Glomerular visceral epithelial cell (primary cell): Measurements from ENCODE around the gene PPP1R14D.
A peak's percentile ranks its signal among the peaks of the same experiment; 100 is the strongest.

Source experiments
- DNase-seq: peaks from one replicate; pipeline ENCODE4 v3.0.0-alpha.2; 2016; ENCODE audit errors: extremely low spot score

The PPP1R14D gene

DNA sequence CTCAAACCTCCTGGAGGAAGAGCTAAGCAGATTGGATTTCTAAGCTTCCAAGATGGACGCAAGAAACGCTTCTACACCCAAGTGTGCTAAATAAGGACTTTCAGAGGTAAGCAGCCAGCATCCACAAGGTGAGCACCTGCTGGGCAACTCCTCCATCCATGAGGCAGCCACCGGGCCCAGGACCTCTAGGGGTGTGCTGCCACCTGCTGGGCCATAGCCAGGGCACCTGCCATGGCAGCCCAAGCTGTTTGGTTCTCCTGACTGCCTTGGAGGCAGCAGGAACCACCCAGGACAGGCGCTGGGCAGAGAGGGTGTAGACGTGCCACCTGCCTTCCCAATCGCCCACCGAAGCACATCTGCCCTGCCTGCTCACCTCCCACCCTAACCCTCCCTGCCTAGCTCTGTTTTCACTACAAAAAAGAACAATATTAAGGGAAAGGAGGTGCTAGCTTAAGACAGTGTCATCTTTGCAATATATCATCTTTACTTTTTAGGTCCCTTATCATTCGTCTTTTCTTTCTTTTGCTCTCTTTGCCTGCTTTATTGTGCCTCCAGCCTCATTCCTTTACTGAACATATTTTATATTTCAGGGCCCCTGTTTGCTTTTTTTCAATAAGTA lies 45.8 kb downstream of the PPP1R14D start:
- peak; percentile 76 for DNase-seq

DNA sequence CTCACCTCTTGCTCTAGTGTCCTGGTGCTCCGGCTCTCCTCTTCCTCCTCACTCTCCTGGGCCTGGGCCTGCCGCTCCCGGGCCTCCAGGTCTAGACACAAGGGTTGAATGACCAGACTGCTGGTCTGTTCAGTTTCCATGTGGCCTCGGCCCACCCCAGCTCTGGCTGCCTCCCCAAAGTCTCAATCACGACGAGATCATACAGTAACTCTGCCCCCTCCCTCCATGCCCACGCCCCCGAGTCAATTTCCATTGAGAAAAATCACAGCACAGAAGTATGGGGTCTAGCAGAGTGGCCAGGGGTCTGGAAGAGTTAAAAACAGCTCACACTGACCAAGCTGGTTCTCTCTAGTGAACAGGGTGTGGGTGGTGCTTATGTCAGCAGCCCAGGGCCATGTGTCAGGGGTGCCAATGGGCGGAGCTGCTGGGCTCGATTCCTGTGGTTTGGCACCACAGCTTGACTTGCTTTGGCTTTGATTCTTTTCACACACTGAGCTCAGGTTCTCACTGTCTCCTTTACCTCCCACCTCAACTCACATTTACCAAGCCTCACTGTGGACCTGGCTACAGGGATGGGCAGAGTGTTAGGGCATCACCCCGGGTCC lies 51.9 kb downstream of the PPP1R14D start:
- DNase-seq: peak; percentile 89

DNA sequence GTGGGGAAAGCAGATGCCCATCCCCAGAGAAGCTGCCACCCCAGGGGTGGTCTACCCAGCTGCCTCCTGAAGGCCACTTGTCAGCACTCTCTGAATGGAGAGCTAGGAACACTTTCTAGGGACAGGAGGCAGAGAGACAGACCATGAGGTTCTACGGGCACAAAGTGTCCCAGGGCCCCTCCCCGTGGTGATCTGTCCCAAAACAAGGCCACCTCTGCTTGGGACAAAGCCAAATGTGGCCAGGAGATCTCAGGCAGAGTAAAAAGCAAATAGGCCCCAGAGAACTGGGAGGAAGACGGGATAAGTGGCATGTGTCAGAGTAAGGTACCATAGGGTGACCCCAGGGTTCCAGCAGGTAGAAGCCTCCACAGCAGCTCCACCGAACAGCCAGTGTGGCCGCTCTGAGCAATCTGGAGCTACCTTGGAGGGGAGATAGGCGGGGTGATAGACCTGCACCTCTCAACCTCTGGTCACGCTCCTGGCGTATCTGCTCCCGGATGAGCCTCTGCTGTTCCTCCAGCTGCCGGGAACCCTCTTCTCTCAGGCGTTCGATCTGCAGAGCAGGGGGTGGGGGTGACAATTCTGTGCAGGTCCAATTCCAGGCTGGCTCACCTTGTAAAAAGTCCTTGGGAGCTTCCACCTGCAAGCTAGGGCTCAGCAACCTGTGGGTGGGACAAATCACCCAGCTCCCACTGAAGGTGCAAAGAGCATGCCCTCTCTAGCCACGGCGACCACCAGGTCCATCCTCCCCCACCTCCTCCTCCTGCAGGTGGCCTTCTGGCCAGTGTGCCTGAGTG lies 52.6 kb downstream of the PPP1R14D start:
- no peak for DNase-seq

DNA sequence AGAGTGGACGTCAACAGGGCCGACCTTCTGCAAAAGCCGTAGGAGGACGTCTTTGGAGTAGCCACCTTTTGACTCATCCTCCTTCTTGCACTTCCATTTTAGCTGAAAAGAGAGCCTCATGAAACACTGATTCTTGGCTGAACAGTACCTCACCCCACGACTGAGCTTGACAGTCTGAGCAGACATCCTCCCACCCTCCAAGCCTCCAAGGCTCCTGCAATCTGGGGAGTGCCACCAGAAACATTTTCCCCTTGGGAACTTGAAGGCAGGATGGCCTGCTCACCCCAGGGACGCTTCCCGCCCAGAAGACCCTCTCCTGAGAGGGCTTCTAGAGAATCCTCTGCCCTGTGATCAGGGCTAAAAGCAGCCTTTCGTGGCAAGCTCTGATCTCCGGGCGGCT lies 53.5 kb downstream of the PPP1R14D start:
- no peak for DNase-seq

DNA sequence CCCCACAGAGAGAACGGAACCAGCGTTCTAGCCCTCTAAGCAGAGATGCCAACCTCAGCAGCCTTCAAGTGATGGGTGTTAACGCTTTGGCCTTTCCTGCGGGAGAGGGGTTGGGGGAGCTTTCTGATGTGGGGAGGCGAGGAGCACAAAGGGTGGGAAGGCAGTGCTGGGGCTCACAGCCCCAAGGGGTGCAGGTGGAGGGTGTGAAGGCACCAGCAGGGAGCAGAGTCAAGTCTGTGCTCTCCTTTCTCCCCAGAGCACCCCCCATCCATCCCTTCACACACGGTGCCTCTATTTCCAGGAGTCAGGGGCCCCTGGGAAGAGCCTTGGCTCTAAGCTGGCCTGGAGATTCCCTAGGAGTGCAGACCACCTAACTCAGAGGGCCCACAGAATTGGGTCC lies 54.6 kb downstream of the PPP1R14D start:
- DNase-seq: no peak

DNA sequence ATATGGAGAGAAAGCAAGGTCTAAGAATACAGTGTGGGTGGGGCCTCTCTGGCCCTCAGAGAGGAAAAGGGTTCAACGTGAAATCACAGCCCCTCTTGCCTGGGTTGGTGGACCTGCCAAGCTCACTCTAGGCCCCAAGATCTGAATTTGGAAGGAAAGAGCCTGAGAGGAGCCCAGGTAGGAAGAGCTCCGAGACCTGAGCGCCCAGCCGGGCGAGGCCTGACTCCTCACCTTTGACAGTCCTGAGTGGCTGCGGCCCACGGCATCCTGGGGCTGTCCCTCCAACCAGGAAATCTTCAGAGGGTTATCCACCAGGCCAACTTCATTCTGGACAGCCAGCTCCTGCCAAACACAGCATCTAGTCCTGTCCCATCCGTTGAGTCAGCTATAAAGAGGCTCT lies 55.0 kb downstream of the PPP1R14D start:
- DNase-seq: no peak

DNA sequence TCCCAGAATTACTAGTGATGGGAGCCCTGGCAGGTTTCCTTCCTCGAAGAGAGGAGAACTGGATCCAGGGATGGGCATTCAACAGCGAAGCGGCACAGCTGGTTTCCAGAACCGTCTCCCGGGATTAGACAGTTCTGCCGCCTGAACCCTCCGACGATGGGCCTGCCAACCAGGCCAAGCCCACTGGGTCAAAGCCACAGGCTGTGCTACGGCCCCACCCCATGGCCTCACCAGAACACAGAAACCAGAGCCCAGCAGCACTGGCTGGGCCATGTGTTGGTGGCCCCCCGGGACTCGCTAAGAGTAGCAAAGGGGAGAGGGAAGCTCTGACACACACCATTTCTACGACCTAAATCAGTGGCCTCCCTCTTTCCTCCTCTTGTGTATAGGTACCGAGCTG lies 56.5 kb downstream of the PPP1R14D start:
- DNase-seq: no peak

DNA sequence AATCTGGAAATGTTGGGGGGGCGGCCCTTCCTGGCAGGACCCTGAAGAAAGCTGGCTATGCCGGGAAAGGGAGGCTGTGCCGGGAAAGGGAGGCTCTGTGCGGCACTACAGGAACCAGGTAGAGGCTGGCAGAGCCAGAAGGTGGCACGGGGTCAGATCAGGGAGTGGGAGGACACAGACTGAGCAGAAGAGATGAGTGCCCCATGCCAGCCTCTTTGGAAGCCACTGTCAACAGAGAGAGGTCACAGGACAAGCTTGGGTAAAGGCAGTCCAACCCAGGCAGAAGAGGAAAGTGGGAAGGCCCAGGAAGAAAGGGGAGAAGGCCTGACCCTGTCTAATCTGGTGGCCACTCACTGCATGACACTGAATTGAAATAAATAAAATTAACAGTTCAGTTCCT lies 57.3 kb downstream of the PPP1R14D start:
- no peak for DNase-seq

DNA sequence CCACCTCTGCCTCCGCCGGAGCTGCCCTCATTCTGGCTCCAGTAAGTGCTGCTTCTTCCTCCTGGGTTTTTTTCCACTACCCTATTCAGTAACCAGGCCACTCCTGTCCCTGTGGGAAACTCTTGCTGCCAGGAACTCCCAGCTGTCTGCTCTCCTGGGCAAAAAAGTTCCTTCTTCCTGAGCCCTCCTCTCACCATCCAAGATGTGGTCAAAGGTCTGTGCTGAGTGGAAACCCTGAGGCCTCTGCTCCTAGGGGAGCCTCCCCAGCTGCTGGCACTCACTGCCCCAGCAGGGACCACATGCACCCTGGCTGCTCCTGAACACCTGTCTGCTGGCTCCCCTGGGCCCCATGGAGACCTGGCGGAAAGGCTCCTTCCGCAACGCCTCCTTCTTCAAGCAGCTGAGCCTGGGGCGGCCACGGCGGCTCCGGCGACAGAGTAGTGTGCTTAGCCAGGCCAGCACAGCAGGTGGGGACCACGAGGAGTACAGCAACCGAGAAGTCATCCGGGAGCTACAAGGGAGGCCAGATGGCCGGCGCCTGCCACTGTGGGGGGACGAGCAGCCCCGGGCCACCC lies 58.3 kb downstream of the PPP1R14D start:
- no peak for DNase-seq

DNA sequence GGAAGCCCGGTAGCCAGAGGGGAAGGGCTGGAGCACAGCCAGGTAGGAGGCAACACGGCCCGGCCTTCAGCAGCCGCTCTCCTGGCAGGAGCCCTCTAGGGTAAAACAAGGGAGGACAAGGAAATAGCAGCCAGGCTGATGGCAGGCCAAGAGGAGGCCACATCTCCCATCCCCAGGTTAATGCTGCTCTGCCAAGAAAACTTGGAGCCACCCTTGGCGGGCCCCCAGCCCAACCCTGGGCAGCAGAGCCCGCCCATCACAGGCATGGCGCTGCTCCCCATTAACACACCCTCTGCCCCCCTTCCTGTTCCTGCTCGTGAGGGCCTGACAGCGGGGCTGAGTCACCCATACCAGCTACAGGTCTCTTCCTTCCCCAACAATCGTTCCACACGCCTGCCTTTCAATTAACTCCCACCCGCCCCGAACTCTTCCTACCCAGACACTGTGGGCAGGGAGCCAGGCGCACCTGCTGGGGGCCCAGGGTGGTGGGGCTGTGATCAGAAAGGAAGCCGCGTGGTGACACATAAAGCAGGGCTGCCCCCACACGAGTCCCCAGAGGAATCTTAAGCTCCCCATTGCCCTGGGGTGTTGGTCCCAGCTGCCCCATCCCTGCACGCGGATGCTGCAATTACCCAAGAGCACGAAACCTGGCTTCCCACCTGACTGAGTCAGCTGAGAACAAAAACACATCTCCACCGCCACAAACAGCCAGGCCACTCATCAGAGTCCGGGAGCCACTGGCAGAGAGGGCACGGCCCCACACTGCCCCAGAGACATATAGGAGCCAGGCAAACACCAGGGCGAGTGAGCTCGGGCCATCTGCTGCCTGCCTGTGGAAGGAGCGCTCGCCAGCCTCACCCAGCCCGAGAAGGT lies 59.0 kb downstream of the PPP1R14D start, which contains the start of gene C15orf62:
TSS of gene C15orf62 (plus strand) at position 707 of the 873 bp plus-strand sequence. CDS start 516 bp downstream, outside the sequence.
- peak; percentile 99 for DNase-seq

DNA sequence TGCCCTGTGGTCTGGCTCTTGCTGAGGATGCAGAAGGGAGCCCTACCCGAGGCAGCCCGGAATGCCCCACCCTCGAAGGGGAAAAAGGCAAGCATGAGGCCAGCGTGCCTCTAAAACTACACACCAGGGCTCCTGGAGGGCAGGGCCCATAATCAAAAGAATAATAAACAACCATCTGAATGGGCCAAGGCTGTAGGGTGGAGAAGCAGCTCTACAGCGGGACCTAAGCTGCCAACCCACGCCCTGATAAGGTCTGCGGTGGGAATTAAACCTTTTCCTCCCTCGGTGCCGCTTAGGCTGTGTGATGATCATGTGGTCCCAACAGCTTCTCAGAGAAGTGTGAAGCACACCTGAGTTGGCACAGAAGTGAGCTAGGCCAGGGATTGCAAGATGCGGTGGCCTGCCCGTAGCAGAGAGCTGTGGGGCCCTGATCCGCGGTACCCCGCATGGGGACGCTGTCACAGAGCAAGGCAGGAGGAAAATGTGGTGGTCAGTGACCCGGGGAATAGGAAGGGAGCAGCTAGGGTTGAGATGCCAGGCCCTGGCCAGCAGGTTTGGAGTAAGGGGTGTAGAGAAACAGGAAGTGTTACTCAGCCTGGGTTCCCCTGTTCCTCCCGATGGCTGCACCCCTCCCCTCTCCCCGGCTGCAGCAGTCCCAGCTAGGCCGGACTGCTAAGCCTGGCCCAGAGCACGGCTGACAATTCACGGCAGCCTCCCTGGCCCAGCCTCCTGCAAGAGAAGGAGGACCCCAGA lies 59.8 kb downstream of the PPP1R14D start:
- DNase-seq: no peak

DNA sequence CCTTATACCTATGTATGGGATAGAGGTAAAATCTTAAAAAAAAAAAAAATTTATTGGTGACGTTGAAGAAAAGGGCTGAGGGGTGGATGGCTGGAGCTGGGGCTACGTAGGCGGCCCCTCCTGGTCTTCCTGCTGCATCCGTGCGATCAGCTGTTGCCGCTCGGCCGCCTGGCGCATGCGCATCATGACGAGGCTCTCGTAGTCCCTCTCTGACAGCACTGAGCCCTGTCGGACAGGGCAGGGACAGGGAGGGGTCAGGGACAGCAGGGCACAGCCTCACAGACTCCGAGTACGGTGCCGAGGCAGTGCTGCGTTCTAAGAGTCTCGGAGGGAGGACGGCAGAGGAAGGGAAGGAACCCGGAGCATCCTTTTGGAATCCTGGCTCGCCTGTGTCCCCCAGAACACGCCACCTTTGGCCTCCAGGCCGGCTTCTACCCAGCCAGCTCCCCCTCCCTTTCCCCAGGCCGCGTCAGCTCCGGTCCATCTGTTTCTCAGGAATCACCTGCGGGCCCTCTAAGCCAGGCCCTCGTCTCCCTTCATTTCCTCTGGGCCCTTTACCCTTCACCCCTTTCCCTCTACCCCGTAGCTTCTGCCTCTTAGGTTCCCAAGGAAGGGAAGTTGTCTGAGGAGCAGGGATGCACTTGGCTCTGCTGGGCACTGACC lies 60.5 kb downstream of the PPP1R14D start:
- DNase-seq: no peak

DNA sequence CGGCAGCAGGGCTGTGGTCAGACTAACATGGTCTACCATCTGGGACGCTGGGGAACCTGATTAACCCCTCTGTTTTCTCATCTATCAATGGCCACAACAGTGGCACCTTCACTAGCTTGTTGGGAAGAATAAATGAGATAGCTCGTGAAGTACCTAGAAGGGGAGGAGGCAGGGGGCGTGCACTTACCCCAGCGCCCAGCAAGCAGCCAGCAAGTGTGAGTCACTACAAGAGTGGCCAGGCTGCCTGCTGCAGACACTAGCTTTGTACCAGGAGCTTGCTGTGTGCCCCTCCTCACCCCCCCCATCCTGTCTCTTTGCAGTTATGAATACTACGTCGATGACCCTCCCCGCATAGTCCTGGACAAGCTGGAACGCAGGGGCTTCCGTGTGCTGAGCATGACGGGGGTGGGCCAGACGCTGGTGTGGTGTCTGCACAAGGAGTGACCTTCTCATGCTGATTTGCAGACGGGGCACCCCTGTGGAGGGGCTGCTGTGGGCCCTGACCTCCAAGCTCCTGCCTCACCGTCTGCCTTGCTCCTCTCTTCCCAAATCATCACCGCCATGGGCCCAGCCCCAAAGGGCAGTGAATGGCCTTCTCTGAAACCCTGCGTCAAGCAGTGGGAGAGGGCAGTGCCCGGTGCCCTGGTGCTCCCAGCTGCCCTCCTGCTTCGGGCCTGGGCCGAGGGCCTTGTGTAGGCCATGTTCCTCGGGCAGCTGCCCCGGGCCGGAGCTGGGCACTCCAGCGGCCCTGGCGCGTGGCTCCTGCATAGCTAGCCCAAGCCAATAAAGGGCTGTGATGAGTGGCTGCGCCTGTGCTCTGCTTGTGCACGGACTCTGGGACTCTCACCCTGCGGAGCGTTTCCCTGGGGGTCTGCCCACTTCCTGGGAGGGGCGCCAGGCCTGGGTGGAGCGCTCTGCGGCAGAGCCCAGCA lies 61.3 kb downstream of the PPP1R14D start:
- DNase-seq: peak; percentile 75

DNA sequence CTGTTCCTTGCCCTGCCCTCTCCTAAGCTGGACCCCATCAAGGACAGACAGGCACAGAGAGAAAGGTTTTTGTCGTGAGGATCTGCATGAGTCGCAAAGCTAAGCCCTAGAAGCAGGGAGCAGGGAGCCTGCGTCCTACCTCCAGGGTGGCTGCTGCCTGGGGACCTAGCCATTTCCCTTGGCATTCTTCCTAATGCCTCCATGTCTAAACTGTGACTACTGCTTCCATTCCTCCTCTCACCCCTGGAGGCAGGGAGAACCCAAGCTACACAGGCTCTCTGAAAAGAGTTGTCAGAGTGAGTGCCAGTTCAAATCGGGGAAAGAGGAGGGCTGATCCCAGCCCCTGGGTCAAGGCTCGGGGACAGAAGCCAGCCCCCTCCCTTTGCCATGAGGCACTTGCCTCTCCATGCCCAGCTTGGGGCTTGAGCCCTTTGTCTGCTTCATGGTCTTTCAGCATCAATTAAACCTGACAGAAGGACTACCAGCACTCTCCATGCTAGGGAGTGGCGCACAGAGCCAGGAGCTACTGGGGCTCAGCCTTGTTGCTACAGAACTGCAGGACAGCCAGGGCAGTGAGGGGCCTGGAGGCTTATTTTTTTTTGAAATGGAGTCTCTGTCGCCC lies 62.2 kb downstream of the PPP1R14D start:
- no peak for DNase-seq
